Measurements from ENCODE around the gene GSDME.

GSDME gene

GRCh38 chr7:24757353-24758275 lies at the start of gene GSDME:
Gene GSDME (minus strand): TSS chr7:24757464. CDS start chr7:24749774, 7,690 bp downstream.
- TF ChIP-seq CTCF (conservative IDR thresholded peaks at IDR 0.05; ENCODE audit: low read length): 0 out of 2 replicates have a peak, but pooled peaks have one; percentile 2
- H3K4me3 ChIP-seq (ENCODE audit: low read length): peak within 1 kb of the TSS; percentile 74
- DNase-seq (ENCODE audit: low read depth): peak; percentile 74

- TF ChIP-seq CTCF (conservative IDR thresholded peaks at IDR 0.05; ENCODE audit: low read length): no peak
- no peak for DNase-seq (ENCODE audit: low read depth)
- no peak overlapping the region for H3K4me3 ChIP-seq (ENCODE audit: low read length)
Observed at GRCh38 chr7:24802300-24802699, 45.0 kb upstream of the GSDME start.

- no peak for TF ChIP-seq CTCF (conservative IDR thresholded peaks at IDR 0.05; ENCODE audit: low read length)
- H3K4me3 ChIP-seq (ENCODE audit: low read length): no peak overlapping the region
- DNase-seq (ENCODE audit: low read depth): no peak
Observed at GRCh38 chr7:24801883-24802282, 44.6 kb upstream of the GSDME start.

GRCh38 chr7:24800667-24801066 lies 43.4 kb upstream of the GSDME start:
- TF ChIP-seq CTCF (conservative IDR thresholded peaks at IDR 0.05; ENCODE audit: low read length): no peak
- DNase-seq (ENCODE audit: low read depth): no peak
- H3K4me3 ChIP-seq (ENCODE audit: low read length): no peak overlapping the region

- no peak overlapping the region for H3K4me3 ChIP-seq (ENCODE audit: low read length)
- DNase-seq (ENCODE audit: low read depth): no peak
- TF ChIP-seq CTCF (conservative IDR thresholded peaks at IDR 0.05; ENCODE audit: low read length): no peak
Observed at GRCh38 chr7:24800073-24800472, 42.8 kb upstream of the GSDME start.

- no peak for TF ChIP-seq CTCF (conservative IDR thresholded peaks at IDR 0.05; ENCODE audit: low read length)
- no peak for DNase-seq (ENCODE audit: low read depth)
- H3K4me3 ChIP-seq (ENCODE audit: low read length): no peak overlapping the region
Observed at GRCh38 chr7:24799506-24799905, 42.2 kb upstream of the GSDME start.

DNA sequence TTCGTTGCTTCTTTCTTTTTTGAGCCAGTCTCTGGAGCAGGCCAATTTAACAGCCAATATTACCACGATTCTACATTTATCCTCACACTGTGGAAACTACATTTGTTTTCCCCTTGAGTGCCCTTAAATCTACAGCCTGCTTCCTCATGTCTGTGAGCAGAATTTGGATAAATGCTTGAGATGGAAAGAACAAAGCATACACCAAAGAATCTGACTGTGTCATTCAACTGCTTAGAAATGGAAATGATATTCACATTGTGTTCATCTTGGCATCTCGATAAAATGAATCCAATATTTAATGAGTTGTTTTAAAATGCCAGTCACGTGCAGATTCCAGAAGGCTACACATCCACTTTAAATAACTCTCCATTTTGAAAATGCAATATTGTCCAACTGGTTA lies 41.0 kb upstream of the GSDME start:
- H3K4me3 ChIP-seq (ENCODE audit: low read length): no peak overlapping the region
- no peak for DNase-seq (ENCODE audit: low read depth)
- no peak for TF ChIP-seq CTCF (conservative IDR thresholded peaks at IDR 0.05; ENCODE audit: low read length)

All from AG10803 (cell line).